ENCODE results near the gene PCK1. TPM values are rescaled to one million over a fixed set of nuclear protein-coding genes. Genes with fewer than 3 reads are reported as not detected.

Gene PCK1
- total RNA-seq, 1 experiment from 2014 or later, result 0.49 TPM

- intact Hi-C loops (cut with micrococcal nuclease), result no loop called here
- H3K4me1 ChIP-seq (ENCODE audit: control insufficient read depth in 1 of 2, insufficient read depth in 2 of 2, low read length in 2 of 2), result peaks cover 2 to 13% of the 10 kb centered on the region in 2 experiments; a peak in 2 of 4 replicates
- H3K9ac ChIP-seq (ENCODE audit: low read length), result no peak overlapping the region
- no TSS peak for BruUV-seq (replicated peaks)
- TF ChIP-seq, protein P1, sequence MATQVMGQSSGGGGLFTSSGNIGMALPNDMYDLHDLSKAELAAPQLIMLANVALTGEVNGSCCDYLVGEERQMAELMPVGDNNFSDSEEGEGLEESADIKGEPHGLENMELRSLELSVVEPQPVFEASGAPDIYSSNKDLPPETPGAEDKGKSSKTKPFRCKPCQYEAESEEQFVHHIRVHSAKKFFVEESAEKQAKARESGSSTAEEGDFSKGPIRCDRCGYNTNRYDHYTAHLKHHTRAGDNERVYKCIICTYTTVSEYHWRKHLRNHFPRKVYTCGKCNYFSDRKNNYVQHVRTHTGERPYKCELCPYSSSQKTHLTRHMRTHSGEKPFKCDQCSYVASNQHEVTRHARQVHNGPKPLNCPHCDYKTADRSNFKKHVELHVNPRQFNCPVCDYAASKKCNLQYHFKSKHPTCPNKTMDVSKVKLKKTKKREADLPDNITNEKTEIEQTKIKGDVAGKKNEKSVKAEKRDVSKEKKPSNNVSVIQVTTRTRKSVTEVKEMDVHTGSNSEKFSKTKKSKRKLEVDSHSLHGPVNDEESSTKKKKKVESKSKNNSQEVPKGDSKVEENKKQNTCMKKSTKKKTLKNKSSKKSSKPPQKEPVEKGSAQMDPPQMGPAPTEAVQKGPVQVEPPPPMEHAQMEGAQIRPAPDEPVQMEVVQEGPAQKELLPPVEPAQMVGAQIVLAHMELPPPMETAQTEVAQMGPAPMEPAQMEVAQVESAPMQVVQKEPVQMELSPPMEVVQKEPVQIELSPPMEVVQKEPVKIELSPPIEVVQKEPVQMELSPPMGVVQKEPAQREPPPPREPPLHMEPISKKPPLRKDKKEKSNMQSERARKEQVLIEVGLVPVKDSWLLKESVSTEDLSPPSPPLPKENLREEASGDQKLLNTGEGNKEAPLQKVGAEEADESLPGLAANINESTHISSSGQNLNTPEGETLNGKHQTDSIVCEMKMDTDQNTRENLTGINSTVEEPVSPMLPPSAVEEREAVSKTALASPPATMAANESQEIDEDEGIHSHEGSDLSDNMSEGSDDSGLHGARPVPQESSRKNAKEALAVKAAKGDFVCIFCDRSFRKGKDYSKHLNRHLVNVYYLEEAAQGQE (IDR thresholded peaks at IDR 0.05; ENCODE audit: low read depth), result no peak
- TF ChIP-seq SRF (IDR thresholded peaks at IDR 0.05; ENCODE audit: low read depth) (no peak), ZNF274 (IDR thresholded peaks at IDR 0.05; ENCODE audit: low read depth, low read length) (no peak), EZH2phosphoT487 (IDR thresholded peaks at IDR 0.05; ENCODE audit: borderline replicate concordance) (no peak), JUND (IDR thresholded peaks at IDR 0.05) (no peak), MAX (IDR thresholded peaks at IDR 0.05) (no peak), POLR2AphosphoS5 (IDR thresholded peaks at IDR 0.05; ENCODE audit: low read depth, low read length) (no peak), SP1 (IDR thresholded peaks at IDR 0.05; ENCODE audit: low read depth) (no peak), ZFX (IDR thresholded peaks at IDR 0.05) (no peak), POLR2A (IDR thresholded peaks at IDR 0.05; ENCODE audit: borderline replicate concordance, extremely low read depth, insufficient read depth, insufficient read length) (no peak), RAD21 (IDR thresholded peaks at IDR 0.05; ENCODE audit: low read depth) (no peak), YY1 (IDR thresholded peaks at IDR 0.05; ENCODE audit: extremely low read depth, insufficient replicate concordance, low read depth, low read length) (no peak), EZH2 (IDR thresholded peaks at IDR 0.05) (no peak), FOSL1 (IDR thresholded peaks at IDR 0.05; ENCODE audit: low read depth) (no peak), CBX3 (IDR thresholded peaks at IDR 0.05; ENCODE audit: low read depth) (no peak), TCF7L2 (IDR thresholded peaks at IDR 0.05; ENCODE audit: borderline replicate concordance, extremely low read depth, insufficient read depth, insufficient read length) (no peak)
- TF ChIP-seq, protein P2, sequence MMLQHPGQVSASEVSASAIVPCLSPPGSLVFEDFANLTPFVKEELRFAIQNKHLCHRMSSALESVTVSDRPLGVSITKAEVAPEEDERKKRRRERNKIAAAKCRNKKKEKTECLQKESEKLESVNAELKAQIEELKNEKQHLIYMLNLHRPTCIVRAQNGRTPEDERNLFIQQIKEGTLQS (IDR thresholded peaks at IDR 0.05), result no peak
- no peaks in the 10 kb centered on the region for H4K20me1 ChIP-seq (ENCODE audit: insufficient read depth)
- ChIA-PET CTCF (no interaction called here), RAD21 (ENCODE audit: low non-redundant PET in 1 of 2, low total read pairs in 2 of 2, uncharacterized antibody in 2 of 2, unreplicated experiment in 2 of 2) (no interaction called here), POLR2A (no interaction called here)
- no peaks in the 10 kb centered on the region for H3K9me3 ChIP-seq (ENCODE audit: control insufficient read depth in 1 of 2, insufficient read depth in 1 of 2, low read depth in 1 of 2, low read length in 2 of 2)
- no peak overlapping the region for H3K4me2 ChIP-seq (ENCODE audit: low read length)
- H3K27me3 ChIP-seq (ENCODE audit: insufficient read depth, low read length), result peaks cover 66% of the 10 kb centered on the region
- H3K9me2 ChIP-seq (ENCODE audit: insufficient read depth), result no peaks in the 10 kb centered on the region
- DNase-seq (ENCODE audit: low read depth, low spot score), result no peak
- H3K4me3 ChIP-seq (replicated peaks in 1 of 2; ENCODE audit: low read depth in 1 of 2, low read length in 2 of 2), result no peak overlapping the region
- ATAC-seq, result no peak
- no peak overlapping the region for H3K27ac ChIP-seq (ENCODE audit: low read depth, low read length)
- no peak overlapping the region for H2AFZ ChIP-seq (ENCODE audit: low read depth, low read length, poor library complexity, severe bottlenecking)
- H3K79me2 ChIP-seq (ENCODE audit: insufficient read depth, low read length), result no peaks in the 10 kb centered on the region
- no peaks in the 10 kb centered on the region for H3K36me3 ChIP-seq (ENCODE audit: control insufficient read depth in 1 of 2, insufficient read depth in 2 of 2, low read length in 2 of 2)
Observed at GRCh38 chr20:57557926-57558613, 2.8 kb upstream of the PCK1 start.

Data from HCT116 (cell line).